ENCODE results near the gene ELOVL7. TPM values are rescaled to one million over a fixed set of nuclear protein-coding genes. Genes with fewer than 3 reads are reported as not detected.
"Not testable (repeated sequence)": the region's sequence is repeated elsewhere in the genome, so short reads cannot be mapped to it uniquely, and the experiment has no call there.

Gene ELOVL7
- total RNA-seq, result 1 to 10 TPM in 1 of 2 experiments, under 1 TPM in 1; 0.71 to 1.1 TPM

DNA sequence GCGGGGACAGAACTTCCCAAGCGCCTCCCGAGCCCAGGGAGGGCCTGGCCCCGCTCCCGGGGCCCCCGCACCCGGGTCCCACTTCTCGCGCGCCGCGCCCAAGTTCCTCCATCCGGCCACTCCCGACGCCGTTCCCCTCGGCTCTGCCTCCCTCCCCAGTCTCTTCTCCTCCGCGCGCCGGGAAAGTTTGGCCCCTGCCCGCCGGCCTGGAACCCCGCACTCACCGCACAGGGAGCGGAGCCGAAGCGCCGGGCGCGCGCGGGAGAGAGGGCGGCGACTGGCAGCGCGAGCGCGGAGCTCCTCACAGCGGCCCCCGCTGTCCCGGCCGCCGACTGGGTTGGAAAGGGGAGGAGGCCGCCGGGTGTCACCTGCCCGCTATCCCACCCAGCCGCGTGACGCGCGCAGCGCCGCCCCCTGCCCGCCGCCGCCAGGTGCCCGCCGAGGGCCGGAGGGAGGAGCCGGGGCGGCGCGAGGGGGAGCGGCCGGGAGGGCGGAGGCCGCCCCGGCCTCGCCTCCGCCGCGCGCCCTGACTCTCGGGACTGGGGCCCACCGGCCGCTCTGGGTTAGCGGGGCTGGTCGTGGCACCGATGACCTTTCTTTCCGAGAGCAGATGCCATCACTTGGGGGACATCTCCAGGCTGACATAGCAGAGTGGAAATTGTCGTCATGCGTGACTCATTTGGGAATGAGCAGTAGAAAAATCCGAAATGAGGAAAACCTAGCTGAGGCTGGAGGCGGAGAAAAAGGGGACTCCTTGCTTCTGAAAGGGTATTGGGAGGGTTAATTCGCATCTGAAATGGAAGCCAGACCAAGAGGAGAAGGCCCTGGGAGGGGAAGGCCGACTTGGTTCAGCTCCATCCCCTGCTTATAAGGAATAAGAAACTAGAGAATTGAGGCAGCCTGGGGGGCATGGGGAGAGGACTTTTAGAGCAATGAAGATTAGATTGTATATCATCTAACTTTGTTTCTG lies at the start of gene ELOVL7:
ELOVL7 (minus strand) TSS at position 334 of the 970 bp plus-strand sequence. CDS start 56,872 bp downstream, outside the sequence.
- Mint-ChIP-seq H3K4me3 (peak within 1 kb of the TSS; percentile 77), H3K9me3 (no peaks in the 10 kb centered on the region), H3K4me1 (peaks cover 15% of the 10 kb centered on the region), H3K27ac (no peak within 1 kb of the TSS), H3K27me3 (peaks cover 61% of the 10 kb centered on the region), H3K36me3 (ENCODE audit: low read depth) (no peaks in the 10 kb centered on the region)
- CTCF ChIA-PET, result interaction anchor here (1.2 to 1.9 kb wide), 4 partner anchors 10 to 168 kb away, joined by 3 to 4 read pairs (median 4); partner anchors contain the start of gene DEPDC1B
- DNase-seq, result peak; percentile 63
- POLR2A ChIA-PET, result no interaction called here

DNA sequence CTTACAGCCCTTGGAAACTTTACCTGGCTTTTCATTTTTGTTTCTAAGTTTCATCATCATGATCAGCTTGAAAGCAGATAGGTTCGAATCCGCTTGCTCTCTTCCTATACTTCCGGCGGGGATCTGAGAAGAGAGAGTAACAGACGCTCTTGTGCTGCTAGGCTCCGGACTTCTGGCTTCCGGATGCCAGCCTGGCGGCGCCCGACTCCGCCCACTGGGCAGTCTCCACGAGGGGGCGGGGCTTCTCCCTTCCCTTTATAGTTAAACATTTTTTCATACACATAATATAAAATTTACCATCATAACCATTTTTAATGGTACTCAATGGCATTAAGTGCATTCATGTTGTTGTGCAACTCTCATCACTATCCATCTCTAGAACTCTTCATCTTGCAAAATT lies 49.5 kb upstream of the ELOVL7 start:
- no peak for DNase-seq
- Mint-ChIP-seq H3K4me1 (no peaks in the 10 kb centered on the region), H3K27me3 (no peaks in the 10 kb centered on the region), H3K9me3 (no peaks in the 10 kb centered on the region), H3K4me3 (no peak overlapping the region), H3K36me3 (ENCODE audit: low read depth) (peaks cover 13% of the 10 kb centered on the region), H3K27ac (no peak overlapping the region)
- ChIA-PET POLR2A (no interaction called here), CTCF (no interaction called here)

DNA sequence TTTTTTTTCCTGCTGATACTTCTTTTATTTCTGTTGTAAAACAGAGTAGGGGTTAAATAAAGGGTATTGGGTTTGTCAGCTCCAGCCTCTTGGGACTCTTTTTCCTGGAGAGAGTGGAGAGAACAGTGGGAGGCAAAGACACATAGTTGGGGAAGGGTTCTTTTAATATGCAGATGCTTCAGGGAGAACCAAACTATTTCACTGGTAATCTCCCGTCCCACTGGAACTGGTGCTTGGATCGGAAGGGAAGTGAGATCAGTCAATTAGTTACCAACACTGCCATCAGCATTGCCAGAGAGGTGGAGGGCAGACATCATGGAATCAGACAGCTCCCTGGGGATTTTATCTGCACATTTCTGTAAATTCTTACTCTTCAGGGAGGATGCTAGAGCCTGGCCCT lies 47.6 kb upstream of the ELOVL7 start:
- no peak overlapping the region for H3K4me3 Mint-ChIP-seq
- H3K9me3 Mint-ChIP-seq, result no peaks in the 10 kb centered on the region
- no peaks in the 10 kb centered on the region for H3K27me3 Mint-ChIP-seq
- peaks cover 7% of the 10 kb centered on the region for H3K36me3 Mint-ChIP-seq (ENCODE audit: low read depth)
- ChIA-PET POLR2A (no interaction called here), CTCF (no interaction called here)
- H3K27ac Mint-ChIP-seq, result no peak overlapping the region
- no peaks in the 10 kb centered on the region for H3K4me1 Mint-ChIP-seq
- no peak for DNase-seq

DNA sequence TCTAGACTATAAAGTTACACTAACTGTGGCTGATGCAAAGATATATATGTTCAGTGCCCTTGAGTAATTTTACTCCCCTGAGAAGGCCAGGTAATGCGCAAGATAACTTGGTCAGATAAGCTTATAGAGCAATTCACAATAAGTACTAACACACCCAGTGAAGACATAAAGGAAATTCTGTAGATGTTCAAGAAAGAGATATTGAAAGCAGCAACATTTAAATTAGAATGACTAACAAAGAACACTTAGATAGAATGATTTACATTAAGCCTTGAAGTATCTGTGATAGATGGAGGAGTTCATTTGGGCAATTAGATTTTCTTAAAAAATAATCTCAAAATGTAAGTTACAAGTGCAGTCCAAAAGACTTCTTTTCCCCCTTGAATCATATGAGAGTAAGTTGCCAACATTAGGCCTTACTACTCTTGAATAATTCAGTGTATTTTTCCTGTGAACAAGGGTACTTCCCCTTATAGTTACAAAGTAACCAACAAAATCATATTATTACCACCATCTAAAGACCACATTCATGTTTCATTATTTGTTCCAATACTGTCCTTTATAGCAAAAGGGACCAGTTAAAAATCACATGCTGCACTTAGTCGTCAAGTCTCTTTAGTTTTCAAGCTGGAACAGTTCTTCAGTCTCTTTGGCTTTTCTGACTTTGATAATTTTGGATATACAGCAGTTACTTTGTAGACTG lies 44.4 kb upstream of the ELOVL7 start:
- Mint-ChIP-seq H3K4me1 (no peaks in the 10 kb centered on the region), H3K36me3 (ENCODE audit: low read depth) (peaks cover 4% of the 10 kb centered on the region), H3K27ac (no peak overlapping the region), H3K9me3 (no peaks in the 10 kb centered on the region), H3K27me3 (no peaks in the 10 kb centered on the region), H3K4me3 (no peak overlapping the region)
- POLR2A ChIA-PET, result no interaction called here
- CTCF ChIA-PET, result no interaction called here
- no peak for DNase-seq

DNA sequence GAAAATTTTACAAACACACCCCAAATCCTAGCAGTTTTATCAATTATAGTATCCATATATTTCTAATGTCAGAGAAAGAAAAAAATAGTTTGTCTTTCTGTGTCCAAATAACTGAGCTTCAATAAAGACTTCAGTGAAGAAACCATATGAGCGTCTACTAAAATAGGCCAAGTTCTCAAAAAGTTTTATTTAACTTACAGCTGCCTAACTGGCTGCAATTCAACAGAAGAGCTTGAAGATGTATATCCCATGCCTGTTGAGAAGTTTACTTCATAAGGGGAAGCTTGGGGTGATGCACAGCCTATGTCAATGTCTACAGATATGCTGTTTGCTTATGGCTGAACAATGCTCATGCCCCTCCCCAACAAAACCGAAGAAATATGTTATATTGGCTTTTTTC lies 43.7 kb upstream of the ELOVL7 start:
- Mint-ChIP-seq H3K36me3 (ENCODE audit: low read depth) (no peaks in the 10 kb centered on the region), H3K27me3 (no peaks in the 10 kb centered on the region), H3K27ac (no peak overlapping the region), H3K4me3 (no peak overlapping the region), H3K9me3 (no peaks in the 10 kb centered on the region), H3K4me1 (no peaks in the 10 kb centered on the region)
- ChIA-PET POLR2A (no interaction called here), CTCF (no interaction called here)
- DNase-seq, result no peak

DNA sequence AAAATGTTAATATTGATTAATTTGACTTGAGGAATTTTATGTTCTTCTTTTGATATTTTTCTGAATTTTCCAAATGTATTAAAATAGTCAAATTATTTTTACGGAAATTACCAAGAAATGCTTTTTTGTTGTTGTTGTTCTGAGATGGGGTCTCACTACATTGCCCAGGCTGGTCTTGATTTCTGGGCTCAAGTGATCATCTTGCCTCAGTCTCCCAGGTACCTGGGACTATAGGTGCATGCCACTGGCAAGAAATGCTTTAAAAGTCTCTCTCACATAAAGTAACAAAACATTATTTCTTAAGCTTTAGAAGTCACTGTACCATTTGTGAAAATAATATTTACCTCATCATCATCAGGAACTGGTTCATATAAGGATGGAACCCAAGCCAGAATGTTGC lies 43.0 kb upstream of the ELOVL7 start:
- H3K27ac Mint-ChIP-seq, result no peak overlapping the region
- H3K4me1 Mint-ChIP-seq, result no peaks in the 10 kb centered on the region
- ChIA-PET POLR2A (no interaction called here), CTCF (no interaction called here)
- no peaks in the 10 kb centered on the region for H3K36me3 Mint-ChIP-seq (ENCODE audit: low read depth)
- no peaks in the 10 kb centered on the region for H3K9me3 Mint-ChIP-seq
- no peak overlapping the region for H3K4me3 Mint-ChIP-seq
- DNase-seq, result no peak
- H3K27me3 Mint-ChIP-seq, result no peaks in the 10 kb centered on the region

DNA sequence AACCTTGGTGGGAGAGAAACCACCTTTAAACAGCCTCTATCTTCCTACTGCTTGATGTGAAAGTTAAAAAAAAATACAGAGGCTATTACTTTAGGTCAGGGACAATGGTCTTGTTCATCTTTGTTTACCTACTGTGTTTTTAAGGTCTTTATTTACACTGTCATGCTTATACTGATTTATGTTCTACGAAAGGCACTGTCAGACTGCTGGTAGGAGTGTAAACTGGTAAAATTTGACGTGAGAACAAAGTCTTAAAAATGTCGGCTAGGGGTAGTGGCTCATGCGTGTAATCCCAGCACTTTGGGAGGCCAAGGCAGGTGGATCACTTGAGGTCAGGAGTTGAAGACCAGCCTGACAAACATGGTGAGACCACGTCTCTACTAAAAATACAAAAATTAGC lies 42.1 kb upstream of the ELOVL7 start:
- Mint-ChIP-seq H3K27me3 (no peaks in the 10 kb centered on the region), H3K4me1 (no peaks in the 10 kb centered on the region), H3K4me3 (no peak overlapping the region), H3K36me3 (ENCODE audit: low read depth) (no peaks in the 10 kb centered on the region), H3K27ac (no peak overlapping the region), H3K9me3 (no peaks in the 10 kb centered on the region)
- DNase-seq, result no peak
- ChIA-PET POLR2A (no interaction called here), CTCF (no interaction called here)

DNA sequence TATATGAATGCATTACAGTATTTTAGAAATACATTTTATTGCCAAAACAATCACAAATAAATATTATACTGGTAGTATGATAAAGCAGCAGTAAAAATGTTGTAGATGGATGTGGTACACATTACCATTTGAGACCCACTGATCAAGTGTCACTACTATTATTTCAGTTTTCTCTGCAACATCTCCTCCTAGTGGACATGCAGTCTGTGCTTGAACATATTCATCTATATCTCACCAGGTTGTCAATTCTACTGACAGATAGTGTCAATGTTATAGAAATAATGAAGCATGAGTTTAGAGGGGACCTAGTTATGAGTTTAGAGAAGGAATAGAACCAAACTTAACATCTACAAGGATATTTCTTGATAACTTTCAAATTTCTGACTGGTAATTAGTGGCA lies 39.2 kb upstream of the ELOVL7 start:
- CTCF ChIA-PET, result no interaction called here
- no peak overlapping the region for H3K27ac Mint-ChIP-seq
- H3K4me3 Mint-ChIP-seq, result no peak overlapping the region

DNA sequence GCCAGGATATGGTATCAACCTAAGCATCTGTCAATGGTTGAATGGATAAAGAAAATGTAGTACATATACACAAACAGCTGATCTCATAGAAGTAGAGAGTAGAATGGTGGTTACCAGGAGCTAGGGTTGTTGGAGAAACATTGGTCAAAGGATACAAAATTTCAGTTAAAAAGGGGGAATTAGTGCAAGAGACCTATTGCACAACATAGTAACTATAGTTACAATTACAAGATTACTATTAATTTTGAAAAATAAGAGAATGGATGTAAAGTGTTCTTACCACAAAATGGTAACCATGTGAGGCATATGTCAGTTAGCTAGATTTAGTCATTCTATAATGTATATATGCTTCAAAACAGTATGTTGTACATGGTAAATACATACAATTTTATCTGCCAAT lies 28.8 kb upstream of the ELOVL7 start:
- CTCF ChIA-PET, result no interaction called here
- peaks cover 5% of the 10 kb centered on the region for H3K36me3 Mint-ChIP-seq (ENCODE audit: low read depth)
- no peaks in the 10 kb centered on the region for H3K27me3 Mint-ChIP-seq
- no peak for DNase-seq
- no peaks in the 10 kb centered on the region for H3K4me1 Mint-ChIP-seq
- H3K27ac Mint-ChIP-seq, result no peak overlapping the region
- H3K4me3 Mint-ChIP-seq, result no peak overlapping the region
- POLR2A ChIA-PET, result interaction anchor here (0.6 kb wide), 1 partner anchor 29 kb away, joined by 3 read pairs; no protein-coding TSS in a partner anchor
- H3K9me3 Mint-ChIP-seq, result peaks cover 3% of the 10 kb centered on the region

More for the DNA sequence above, 39.2 kb upstream of the ELOVL7 start:
- POLR2A ChIA-PET, result no interaction called here
- DNase-seq, result no peak
- H3K27me3 Mint-ChIP-seq, result no peaks in the 10 kb centered on the region
- no peaks in the 10 kb centered on the region for H3K4me1 Mint-ChIP-seq
- H3K36me3 Mint-ChIP-seq (ENCODE audit: low read depth), result no peaks in the 10 kb centered on the region
- peaks cover 3% of the 10 kb centered on the region for H3K9me3 Mint-ChIP-seq

DNA sequence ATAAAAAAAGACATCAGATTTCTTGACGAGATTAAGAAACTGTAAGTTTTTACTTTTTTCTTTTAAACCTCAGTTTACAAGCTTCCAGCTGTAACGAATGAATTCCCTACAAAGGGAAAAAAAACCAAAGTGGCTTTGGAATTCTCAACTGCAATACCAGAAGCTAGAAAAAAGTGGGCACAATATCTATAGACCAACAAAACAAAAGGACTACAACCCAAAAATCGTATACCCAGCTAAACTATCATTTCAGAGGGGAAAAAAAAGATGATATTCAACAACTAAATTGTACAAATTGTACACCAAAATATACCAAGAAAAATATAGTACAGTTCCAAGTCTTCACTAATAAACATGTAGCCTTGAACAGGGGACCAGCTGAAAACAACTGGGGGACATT lies 26.8 kb upstream of the ELOVL7 start:
- Mint-ChIP-seq H3K27ac (no peak overlapping the region), H3K27me3 (no peaks in the 10 kb centered on the region), H3K9me3 (peaks cover 3% of the 10 kb centered on the region), H3K4me1 (no peaks in the 10 kb centered on the region), H3K4me3 (no peak overlapping the region), H3K36me3 (ENCODE audit: low read depth) (peaks cover 5% of the 10 kb centered on the region)
- POLR2A ChIA-PET, result no interaction called here
- DNase-seq, result no peak
- CTCF ChIA-PET, result interaction anchor here (0.7 kb wide), 1 partner anchor 183 kb away, joined by 3 read pairs; no protein-coding TSS in a partner anchor

DNA sequence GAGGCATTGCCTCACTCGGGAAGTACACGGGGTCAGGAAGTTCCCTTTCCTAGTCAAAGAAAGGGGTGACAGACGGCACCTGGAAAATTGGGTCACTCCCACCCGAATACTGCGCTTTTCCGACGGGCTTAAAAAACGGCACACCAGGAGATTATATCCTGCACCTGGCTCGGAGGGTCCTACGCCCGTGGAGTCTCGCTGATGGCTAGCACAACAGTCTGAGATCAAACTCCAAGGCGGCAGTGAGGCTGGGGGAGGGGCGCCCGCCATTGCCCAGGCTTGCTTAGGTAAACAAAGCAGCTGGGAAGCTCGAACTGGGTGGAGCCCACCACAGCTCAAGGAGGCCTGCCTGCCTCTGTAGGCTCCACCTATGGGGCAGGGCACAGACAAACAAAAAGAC lies 16.5 kb upstream of the ELOVL7 start:
- H3K4me3 Mint-ChIP-seq; H3K27ac Mint-ChIP-seq; H3K27me3 Mint-ChIP-seq; H3K9me3 Mint-ChIP-seq; H3K36me3 Mint-ChIP-seq (ENCODE audit: low read depth); DNase-seq; POLR2A ChIA-PET; CTCF ChIA-PET; H3K4me1 Mint-ChIP-seq: not testable (repeated sequence)

DNA sequence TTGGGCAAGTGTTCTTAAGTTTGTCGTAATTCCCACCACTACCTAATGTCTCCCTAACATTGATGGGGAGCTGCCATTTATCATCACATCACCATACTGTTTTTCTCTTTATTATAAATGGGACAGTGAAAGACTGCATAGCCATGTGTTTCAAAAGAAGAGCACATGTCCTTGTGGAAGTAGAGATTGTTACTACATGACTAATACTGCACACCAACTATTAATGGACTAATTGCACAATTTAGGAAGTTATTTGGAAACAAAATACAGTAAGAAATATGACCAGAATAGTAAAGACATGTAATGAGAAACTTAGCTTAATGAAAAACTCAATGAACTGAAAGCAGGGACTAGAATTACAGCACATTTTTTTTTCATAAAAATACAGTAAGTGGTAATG lies 12.0 kb upstream of the ELOVL7 start:
- Mint-ChIP-seq H3K27ac (no peak overlapping the region), H3K27me3 (no peaks in the 10 kb centered on the region), H3K9me3 (no peaks in the 10 kb centered on the region), H3K4me3 (no peak overlapping the region), H3K4me1 (no peaks in the 10 kb centered on the region), H3K36me3 (ENCODE audit: low read depth) (no peaks in the 10 kb centered on the region)
- CTCF ChIA-PET, result interaction anchor here (0.6 kb wide), 1 partner anchor 1046 kb away, joined by 3 read pairs; no protein-coding TSS in a partner anchor
- DNase-seq, result no peak
- POLR2A ChIA-PET, result no interaction called here

DNA sequence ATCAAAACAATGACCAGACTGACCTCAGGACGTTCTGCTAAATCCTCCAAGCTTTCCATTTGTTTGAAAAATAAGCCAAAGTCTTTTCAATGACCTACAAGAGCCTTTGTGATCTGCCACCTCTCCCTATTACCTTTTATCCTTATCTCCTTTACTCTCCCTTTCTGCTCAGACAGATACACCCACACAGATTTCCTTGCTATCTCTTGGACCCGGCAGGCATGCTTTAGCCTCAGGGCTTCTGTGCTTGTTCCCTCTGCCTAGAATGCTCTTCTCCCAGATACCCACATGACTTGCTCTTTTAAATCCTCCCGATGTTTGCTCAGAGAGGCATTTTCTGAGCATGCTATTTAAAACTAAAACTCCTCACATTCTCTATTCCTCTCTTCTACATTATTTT lies 8.9 kb upstream of the ELOVL7 start:
- Mint-ChIP-seq H3K4me1 (no peaks in the 10 kb centered on the region), H3K4me3 (no peak overlapping the region), H3K27me3 (peaks cover 3% of the 10 kb centered on the region), H3K9me3 (no peaks in the 10 kb centered on the region), H3K27ac (no peak overlapping the region), H3K36me3 (ENCODE audit: low read depth) (no peaks in the 10 kb centered on the region)
- CTCF ChIA-PET, result no interaction called here
- DNase-seq, result no peak
- POLR2A ChIA-PET, result no interaction called here

All from activated CD4-positive, alpha-beta memory T cell treated with anti-CD3 and anti-CD28 coated beads, Interleukin-2, amount 10 ng/mL, durations not matched to agents 7 days and 5 days (primary cell).